Stimulated activated CD8-positive, alpha-beta memory T cell treated with anti-CD3 and anti-CD28 coated beads, Interleukin-2, amount 100 ng/mL, for 1 hour (primary cell): ENCODE results near the gene PRDM7.
"Not testable (repeated sequence)": the region's sequence is repeated elsewhere in the genome, so short reads cannot be mapped to it uniquely, and the experiment has no call there.

Source experiments
- DNase-seq, 2 donors: peaks; one replicate each; pipeline ENCODE4 v3.0.0-alpha.2; 2020; ENCODE audit warnings: low read depth in 2 of 2

The PRDM7 gene

DNA sequence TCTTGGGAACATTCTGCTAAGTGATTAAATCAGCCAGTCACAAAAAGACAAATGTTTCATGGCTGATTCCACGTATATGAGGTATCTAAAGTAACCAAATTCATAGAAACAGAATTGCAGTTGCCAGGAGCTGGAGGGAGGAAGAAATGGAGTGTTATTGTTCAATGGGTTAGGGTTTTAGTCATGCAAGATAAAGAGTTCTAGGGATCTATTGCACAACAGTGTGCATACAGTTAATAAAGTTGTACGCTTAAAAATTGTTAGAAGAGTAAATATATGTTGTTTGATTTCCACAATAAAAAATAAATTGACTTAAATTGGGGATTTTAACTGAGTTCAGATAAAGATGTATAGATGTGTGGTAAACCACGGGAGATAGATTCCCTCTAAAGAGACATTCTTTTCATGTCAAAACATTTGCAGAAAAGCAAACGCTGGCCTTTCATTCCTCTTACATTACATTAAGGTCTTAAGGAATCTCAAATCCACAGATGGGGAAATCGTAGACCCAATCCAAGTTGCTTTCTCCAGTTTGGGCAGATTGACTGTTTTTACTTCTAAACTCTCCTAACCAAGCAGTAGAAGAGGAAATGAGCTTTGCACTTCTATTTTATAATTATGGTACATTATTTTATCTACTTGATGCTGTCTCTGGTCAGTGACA, 4.6 kb downstream of the PRDM7 start:
- no peak for DNase-seq

DNA sequence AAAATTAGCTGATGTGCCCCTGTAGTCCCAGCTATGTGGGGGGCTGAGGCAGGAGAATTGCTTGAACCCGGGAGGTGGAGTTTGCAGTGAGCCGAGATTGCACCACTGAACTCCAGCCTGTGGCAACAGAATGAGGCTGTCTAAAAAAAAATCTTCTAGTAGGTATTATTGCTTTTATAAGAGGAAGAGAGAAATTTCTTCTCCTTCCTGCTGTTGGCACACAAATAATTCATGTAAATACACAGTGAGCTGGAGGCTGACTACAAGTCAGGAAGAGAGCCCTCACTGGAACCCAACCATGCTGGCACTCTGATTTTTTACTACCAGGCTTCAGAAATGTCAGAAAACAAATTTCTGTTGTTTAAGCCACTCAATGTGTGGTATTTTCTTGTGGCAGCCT, 6.7 kb downstream of the PRDM7 start:
- DNase-seq, result no peak

DNA sequence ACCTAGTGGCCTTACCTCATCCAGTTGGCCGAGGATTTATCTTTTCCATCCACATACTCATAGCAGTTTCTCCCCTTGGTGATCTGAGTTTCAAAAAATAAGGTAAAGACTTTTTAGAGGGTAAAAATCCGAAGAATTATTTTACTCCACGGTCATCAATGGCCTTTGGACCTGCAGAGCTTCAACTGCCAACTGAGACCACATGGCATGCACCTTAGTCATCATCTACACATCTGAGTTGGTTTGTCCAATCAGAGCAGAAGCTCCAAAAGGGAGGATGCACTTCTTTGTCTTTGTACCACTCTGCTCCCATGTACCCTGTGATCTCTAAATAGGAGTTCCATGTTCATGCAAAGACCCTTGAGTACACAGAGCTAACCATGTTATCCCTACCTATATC, 15.7 kb downstream of the PRDM7 start:
- no peak for DNase-seq

DNA sequence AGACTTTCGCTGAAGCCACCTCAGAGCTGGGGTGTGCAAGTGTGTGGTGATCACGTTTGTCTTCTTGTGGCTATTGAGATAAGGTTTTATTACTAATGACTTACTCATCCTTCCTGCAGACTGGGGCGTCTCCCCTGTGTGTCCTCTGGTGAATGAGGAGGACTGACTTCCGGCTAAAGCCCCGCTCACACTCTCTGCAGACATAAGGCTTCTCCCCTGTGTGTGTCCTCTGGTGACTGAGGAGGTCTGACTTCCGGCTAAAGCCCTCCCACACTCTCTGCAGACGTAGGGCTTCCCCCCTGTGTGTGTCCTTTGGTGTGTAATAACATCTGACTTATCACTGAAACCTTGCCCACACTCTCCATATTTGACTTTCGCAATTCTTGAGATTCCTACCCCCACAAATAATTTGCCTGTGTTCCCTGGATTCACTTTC, 19.4 kb downstream of the PRDM7 start:
- no peak for DNase-seq

DNA sequence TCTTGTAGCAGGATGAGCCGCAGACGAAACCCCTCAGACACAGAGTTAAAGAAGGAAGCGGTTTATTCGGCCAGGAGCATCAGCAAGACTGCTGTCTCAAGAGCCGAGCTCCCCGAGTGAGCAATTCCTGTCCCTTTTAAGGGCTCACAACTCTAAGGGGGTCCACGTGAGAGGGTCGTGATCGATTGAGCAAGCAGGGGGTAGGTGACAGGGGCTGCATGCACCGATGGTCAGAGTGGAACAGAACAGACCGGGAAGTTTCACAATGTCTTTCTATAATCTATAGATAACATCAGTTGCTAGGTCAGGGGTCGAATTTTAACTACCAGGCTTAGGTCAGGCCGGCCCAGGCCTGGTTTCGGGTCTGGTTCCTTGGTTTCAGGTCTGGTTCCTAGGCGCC, 20.6 kb downstream of the PRDM7 start:
- DNase-seq, result not testable (repeated sequence)

DNA sequence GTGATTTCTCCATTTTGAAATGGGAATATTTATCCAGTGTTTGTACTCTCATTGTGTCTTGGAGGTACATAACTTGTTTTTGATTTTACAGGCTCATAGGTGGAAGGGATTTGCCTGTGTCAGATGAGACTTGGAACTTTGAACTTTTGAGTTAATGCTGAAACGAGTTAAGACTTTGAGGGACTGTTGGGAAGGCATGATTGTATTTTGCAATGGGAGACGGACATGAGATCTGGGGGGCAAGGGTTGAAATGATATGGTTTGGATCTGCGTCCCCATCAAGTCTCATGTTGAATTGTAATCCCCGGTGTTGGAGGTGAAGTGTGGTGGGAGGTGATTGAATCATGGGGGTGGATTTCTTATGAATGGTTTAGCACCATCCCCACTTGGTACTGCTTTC, 21.8 kb downstream of the PRDM7 start:
- DNase-seq, result no peak

DNA sequence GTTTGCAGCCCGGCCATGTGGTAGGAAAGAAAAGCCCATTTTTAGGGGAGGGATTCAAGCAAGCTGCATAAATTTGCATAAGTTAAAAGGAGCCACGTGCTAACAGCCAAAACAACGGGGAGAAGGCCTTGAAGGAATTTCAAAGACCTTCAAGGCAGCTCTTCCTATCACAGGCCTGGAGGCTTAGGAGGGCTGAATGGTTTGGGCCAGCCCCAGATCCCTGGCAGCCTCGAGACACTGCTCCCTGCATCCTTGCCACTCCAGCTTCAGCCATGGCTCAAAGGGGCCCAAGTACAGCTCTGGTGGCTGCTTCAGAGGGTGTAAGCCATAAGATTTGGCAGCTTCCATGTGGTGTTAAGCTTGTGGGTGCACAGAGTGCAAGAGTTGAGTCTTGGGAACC, 22.6 kb downstream of the PRDM7 start:
- no peak for DNase-seq

DNA sequence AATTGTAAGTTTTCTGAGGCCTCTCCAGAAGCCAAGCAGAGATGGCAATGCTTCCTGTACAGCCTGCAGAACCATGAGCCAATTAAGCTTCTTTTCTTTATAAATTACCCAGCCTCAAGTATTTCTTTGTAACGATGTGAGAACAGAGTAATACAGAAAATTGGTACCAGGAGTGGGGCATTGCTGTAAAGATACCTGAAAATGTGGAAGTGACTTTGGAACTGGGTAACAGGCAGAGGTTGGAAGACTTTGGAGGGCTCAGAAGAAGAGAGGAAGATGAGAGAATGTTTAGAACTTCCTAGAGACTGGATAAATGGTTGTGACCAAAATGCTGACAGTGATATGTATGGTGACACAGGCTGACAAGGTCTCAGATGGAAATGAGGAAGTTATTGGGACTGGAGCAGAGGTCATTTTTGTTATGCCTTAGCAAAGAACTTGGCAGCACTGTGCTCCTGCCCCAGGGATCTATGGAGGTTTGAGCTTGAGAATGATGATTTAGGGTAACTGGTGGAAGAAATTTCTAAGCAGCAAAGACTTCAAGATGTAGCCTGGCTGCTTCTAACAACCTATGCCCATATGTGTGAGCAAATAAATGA, 23.1 kb downstream of the PRDM7 start:
- DNase-seq, result no peak

DNA sequence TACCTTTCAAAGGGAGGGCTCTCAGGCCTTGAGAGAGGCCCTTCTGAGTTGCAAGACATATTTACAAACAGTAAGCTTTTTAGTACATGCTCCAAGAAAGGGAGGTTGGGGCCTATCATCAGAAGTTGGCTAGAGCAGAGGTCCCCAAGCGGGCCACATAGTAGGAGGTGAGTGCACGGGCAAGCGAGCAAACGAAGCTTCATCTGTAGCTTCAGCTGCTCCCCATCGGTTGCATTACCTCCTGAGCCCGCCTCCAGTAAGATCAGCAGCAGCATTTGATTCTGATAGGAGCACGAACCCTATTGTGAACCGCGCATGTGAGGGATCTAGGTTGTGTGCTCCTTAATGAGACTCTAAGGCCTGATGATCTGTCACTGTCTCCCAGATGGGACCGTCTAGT, 26.2 kb downstream of the PRDM7 start:
- DNase-seq, result no peak

DNA sequence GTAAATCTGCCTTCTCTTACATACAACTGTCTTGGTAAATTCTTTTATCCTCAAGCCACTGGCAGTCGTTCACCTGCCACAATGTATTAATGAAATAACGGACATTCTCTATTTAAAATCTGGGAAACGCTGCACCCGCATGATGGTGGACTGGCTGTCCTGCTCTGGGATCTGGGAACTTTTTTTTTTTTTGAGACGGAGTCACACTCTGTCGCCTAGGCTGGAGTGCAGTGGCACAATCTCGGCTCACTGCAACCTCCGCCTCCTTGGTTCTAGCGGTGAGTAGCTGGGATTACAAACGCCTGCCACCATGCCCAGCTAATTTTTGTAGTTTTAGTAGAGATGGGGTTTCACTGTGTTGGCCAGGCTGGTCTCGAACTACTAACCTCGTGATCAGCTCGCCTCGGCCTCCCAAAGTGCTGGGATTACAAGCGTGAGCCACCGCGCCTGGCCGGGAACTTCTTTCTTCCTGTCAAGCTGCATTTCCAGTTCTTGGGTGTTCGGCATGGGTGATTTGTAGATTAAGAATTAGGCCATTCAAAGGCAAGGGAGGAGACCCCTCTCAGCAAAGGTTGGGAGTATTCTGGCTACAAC, 28.3 kb downstream of the PRDM7 start:
- DNase-seq, result no peak

DNA sequence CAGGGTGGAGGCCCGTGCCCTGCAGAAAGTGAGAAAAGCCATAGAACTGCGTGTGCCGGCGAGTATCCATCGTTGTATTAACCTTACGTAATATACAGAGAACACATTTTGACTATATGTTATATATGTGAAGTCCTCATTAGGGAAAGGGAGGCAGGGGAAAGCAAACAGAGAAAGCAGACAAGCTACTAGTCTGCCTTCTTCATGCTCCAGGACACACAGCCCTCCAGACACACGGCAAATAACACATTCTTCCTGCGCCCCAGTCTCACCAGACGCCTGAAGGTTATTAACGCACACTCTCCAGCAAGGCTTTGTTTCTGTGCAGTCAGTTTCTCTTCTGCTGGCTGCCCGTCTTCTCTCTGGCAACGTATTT, 28.8 kb downstream of the PRDM7 start:
- no peak for DNase-seq

DNA sequence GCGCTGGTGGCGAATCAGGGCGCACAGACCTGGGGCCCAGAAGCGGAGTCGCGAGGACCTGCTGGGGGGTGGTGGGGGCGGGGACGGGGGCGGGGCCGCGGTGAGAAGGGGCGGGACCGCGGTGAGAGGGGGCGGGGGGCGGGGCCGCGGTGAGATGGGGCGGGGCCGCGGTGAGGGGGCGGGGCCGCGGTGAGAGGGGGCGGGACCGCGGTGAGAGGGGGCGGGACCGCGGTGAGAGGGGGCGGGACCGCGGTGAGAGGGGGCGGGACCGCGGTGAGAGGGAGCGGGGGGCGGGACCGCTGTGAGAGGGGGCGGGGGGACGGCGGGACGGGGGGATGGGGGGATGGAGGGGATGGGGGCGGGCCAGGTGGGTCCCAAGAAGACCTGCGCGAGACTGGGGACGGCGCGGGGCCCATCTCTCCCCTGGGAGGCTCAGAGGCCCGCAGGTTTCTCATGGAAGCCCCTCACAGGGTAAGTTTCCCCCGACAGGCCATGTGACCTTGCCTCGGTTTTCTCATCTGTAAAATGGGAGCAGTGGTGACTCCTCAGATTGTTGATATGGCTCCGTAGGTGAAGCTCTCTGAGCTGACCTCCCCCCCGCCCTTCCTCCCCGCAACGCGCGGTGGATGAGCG, 29.3 kb downstream of the PRDM7 start:
- DNase-seq, result no peak

DNA sequence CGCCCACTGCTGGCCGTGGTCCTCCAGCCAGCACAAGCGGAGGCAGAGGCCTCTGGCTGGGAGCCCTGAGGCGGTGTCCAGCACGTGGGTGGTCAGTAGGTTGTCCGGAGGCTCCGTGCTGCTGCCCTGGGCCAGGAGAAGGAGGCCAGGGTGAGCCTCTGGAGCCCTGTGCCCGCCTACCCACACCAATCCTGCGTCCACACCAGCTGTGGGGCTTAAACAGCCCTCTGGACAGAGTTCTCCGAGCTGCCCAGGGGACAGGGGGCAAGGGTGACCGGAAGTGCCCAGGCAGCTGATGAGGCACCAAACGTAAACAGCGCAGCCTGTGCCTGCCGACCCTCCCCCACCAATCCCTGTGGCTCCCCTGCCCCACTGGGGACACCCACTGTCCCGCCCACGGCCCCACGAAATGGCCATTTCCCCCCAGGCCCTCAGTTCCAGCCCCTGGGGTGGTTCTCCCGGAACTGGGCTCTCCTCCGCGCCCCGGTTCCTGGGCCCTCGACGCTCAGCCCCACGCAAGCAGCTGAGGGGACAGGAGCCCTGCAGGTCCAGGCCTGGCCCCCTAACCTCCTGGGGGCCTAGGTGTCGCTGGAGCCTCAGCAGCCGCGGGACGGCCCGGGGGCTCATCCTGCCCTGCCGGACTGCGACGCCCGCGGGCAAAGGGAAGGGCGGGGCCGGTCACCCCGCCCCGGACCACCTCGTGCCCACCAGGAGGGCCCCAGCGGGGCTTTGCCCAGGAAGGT, 30.0 kb downstream of the PRDM7 start:
- DNase-seq, result no peak

DNA sequence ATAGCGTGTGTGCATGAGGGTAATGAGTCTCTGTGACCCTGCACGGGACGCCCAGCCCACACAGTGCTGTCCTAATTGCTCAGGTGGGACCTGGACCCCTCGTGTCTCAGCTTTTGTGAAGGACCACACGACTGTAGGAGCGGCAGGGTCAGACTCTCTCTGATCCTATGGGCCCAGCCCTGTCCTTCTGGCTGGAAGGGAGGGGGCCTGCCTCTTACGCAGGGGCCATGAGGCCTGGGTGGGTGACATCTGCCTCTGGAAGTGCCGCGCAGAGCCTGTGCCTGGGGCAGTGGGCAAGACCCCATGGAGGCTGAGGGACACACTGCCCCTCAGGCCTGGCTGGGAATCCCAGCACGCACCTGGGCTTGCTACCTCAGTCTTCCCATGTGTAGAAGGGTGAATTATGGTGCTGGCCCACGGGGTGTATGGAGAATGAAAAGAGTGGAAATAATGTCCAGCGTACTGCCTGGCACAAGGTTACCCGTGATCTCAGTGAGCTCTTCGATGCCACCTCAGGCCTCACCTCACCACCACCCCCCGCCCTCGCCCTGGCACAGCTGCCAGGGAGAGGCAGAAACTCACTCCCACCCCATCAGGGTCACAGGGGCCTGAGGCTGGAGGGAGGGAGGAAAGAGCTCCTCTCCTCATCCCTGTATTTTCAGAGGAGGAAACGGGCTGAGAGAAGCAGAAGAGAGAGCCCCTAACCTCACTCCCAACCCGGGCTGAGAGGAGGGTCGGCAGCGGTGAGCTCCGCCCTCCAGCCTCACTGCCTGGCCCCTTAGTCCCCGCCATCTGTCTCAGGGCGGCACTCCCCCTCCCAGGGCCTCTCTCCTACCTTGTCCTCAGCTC, 30.8 kb downstream of the PRDM7 start:
- DNase-seq, result no peak

DNA sequence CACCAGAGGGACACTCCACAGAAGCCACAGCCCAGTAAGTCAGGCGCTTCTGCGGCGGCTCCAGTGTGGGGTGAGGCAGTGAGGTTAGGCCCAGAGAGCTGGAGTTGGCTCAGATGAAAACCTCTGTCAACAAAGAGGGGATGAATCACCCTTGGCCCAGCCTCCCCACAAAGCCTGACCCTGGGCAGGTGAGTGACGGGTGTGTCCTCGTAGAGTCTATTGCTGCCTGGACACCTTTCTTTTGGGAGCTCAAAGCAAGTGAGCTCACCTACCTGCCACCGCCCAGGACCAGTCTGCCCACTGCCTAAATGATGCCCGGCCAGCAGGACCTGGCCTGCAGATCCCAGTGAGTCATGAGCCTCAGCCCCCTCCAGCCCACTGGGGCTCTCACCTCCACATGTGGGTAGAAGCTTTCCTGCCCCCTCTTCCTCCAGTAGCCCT, 33.0 kb downstream of the PRDM7 start:
- DNase-seq, result no peak

DNA sequence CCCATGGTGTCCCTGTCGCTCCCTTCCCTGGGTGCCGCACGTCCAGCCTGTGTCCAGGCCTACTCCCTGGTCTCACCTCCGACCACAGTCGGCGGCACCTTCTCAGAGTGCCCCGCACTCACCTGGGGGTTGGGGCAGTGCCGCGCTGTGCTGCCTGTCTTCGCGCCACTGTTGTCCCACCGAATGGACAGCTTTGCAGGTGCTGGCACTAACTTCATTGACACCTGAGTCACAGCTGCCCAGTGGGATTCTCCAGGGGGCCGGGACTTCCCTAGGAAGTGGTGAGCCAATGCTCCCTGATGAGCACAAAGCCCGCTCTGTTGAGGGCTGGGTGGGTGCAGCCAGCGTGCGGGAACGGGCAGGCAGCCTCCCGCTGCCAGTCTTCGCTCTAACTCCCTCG, 33.6 kb downstream of the PRDM7 start:
- no peak for DNase-seq

DNA sequence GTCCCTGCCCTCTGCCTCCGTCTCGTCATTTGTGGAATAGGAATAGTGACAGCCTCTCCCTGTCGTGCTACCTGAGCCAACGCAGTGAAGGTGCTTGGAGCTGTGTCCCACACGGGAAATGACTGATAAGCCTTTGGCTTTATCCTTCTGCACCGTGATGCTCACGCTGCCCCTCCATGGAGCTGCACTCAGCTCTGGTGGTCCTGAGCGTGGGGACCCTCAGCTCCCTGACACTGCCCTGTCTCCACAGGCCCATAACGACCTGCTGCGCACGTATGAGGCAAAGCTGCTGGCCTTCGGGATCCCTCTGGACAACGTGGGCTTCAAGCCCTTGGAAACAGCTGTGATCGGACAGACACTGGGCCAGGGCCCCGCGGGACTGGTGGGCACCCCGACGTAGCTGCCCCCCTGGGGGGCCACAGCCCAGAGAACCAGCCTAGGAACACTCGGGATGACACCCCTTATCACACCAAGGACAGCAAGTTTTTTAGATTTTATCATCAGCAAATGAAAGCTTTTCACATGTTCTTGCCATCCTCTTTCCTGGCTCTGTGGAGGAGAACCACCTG, 34.1 kb downstream of the PRDM7 start:
- DNase-seq, result no peak

DNA sequence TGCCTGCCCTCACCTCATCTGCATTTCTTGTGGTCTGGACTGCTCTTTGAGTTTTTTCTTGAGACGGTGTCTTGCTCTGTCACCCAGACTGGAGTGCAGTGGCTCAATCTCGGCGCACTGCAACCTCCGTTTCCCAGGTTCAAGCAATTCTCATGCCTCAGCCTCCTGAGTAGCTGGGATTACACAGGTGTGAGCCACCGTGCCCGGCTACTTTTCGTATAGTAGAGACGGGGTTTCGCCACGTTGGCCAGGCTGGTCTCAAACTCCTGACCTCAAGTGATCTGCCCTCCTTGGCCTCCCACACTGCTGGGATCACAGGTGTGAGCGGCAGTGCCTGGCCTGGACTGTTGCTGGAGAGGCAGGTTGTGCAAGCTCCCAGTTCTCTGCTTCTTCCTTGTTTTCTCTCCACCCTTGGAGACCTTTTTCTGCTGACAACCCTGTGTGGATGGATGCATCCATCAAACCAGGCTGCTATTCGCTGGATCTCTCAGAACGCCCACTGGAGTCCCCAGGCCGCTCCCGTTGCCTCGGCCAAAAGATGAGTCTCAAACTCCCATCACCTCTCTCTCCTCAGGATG, 35.1 kb downstream of the PRDM7 start:
- no peak for DNase-seq

DNA sequence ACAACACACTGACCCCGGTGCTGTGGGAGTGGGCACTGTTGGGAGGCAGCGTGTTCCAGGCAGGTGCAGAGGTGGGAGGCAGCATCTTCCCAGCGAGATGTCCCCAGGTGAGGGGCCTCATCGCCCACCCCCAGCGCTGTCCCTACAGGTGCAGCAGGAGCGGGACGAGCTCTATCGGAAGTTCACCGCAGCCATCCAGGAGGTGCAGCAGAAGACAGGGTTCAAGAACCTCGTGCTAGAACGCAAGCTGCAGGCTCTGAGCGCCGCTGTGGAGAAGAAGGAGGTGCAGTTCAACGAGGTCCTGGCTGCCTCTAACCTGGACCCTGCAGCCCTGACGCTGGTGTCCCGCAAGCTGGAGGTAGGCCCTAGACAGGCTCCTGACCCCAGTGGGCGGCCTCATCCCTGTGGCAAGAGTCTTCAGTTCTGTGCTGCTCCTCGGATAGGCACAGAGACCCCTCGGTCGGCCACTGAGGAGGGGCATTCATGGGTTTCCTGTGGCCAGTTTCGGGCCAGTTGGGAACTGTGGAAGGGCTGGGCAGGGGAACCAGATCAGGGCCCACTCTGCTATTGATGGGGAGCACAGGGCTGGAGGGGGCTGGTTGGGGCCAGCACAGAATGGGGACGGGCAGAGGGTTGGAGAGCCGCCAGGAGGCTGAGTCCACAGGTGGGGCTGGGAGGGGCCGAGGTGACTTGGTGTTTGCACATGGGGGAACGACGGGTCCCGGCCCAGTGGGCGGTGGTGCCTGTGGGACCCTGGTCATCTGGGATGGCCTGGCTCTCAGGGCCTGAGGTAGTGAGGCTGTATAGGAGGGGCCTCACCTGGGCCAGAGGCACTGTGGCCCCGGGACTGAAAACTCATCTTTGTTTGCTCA, 36.7 kb downstream of the PRDM7 start:
- DNase-seq, result no peak

DNA sequence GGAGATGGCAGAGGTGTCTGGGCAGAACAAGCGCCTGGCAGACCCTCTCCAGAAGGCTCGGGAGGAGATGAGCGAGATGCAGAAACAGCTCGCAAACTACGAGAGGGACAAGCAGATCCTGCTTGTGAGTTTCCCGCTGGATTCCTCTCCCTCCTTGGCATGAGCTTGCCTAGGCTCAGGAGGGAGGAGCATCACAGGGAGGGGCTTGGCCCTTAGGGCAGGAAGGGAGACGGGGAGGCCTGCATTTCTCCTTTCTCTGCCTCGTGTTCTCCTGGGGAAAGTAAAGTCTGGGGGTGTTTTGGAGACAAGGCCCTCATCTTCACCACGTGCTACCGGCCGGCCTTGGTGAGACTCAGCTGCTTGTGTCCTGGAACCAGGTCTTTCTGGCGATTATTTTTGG, 39.9 kb downstream of the PRDM7 start:
- DNase-seq, result no peak
